GM12873 (cell line): ENCODE results near the gene PNCK.

ENCODE experiments used
- CTCF ChIP-seq: IDR thresholded peaks from 2 replicates; pipeline ENCODE4 v1.5.1; 2012; ENCODE audit warnings: low read depth, mild to moderate bottlenecking, moderate library complexity, low read length, control low read depth; ENCODE audit not compliant: insufficient read depth; ENCODE audit errors: missing control alignments

PNCK gene

DNA sequence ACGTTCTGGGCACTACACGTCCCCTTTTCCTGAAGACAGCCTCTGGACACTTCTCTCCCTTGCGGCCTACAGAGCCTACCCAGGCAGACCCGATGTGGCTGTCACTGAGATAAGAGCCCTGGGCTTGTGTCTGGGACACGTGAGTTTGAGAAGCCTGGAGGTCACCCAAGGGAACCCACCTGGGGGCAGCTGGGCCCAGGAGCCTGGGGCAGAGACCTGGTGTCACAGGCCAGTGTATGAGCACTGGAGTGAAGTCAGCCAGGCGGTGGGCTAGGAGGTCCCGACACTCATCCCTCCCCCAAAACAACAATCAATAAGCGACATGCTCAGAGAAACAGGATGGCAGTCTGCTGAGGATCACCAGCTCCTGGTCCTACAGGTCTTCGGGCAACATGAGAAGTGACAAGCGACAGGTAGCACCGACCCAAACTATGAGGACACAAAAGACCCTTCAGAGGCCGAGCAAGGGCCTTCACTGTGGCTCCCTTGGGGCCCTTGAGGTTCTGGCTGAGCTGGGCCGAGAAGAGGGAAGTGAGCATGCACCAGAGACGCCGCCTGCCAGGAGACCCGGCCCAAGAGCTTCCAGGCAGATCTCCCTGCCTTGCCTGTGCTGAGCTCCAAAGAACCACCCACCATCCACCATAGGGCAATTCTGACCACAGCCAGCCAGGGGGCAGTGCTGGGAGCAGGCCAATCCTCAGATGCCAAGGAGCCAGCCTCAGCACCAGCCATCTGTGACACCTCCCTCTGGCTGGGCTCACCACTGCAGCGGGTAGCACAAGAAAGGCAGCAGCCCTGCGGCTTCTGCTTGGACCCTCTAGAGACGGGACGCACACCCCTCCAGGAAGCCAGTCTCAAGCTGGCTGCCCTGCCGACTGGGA, 37.6 kb downstream of the PNCK start:
- TF ChIP-seq CTCF, result peak; percentile 58

GRCh38 chrX:153635388-153635787, 38.2 kb downstream of the PNCK start:
- TF ChIP-seq CTCF, result no peak

DNA sequence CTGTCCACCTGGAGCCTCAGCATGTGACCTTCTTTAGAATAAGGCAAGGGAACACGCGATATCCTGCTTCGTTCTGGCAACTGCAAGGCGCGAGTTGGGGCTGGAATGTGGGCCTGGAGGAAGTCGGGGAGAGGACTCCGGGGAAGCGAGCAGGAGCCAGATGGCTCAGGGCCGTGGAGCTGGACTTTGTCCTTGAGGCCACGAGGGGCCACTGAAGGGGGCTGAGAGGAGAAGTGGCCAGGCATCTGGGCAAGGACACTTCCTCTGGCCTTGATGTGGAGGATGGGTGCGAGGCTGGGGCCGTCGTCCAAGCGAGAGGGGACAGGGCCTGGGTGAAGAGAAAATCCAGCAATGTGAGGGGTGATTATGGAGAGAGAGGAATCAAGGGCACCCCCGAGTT, 38.8 kb downstream of the PNCK start:
- no peak for TF ChIP-seq CTCF

- TF ChIP-seq CTCF, result no peak
Measured at GRCh38 chrX:153634236-153634635, 39.4 kb downstream of the PNCK start.

DNA sequence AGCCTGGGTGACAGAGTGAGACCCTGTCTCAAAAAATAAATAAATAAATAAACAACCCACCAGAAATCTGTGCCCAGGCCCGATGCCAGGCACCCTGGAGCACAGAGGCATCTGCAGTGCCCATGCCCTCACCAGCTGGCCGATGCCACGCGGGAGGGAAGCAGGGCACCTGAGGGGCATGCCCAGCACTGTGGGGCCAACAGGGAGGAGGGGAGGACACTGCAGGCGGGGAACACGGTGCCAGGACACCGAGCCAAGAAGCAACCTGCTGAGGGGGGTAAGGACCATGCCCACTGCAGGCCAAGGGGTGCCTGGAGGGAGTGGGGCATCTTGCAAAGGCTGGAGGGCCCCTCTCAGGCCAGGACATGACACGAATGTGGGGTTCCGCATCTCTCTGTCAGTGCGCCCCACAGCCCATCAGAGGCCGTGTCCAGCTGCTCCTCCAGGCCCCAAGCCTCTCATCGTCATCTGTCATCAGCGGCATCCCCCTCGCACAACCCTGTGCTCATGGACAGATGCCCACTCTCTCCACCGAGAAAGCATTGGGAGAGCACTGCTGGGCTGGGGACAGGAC, 39.9 kb downstream of the PNCK start:
- TF ChIP-seq CTCF, result no peak

DNA sequence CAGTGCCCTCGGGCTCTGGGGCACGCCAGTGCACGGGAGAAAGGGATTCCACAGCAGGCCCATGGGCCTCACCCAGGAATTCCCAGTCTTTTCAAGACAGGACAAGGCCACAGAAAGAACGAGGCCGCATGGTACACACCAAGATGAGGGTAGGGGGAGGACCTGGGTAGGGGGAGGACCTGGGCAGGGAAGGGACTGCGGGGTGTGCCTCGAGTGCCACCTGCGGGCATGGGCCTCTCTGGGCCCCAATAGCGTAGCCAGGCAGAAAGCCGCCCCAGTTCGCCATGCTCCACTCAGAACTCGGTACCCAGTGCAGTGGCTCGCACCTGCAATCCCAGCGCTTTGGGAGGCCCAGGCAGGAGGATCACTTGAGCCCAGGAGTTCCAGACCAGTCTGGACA, 40.6 kb downstream of the PNCK start:
- TF ChIP-seq CTCF, result no peak

DNA sequence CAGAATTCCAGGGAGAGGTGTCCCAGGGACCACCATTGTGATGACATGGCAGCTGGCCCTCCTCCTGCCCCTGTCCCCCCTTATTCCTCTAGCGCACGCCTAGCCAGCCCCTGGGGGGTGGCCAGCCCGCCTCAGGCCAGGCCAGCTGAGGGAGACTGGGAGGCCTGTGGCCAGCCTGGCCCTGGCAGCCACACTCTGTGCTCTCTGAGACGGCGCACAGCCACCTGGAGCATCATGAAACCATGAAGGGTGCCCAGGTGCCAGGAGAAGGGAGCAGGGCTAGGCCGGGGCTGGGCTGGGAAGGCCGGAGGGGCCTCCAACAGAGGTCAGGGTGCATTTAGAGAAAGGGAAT, 41.0 kb downstream of the PNCK start:
- no peak for TF ChIP-seq CTCF
